ENCODE measurements around the gene NAT9.

DNA sequence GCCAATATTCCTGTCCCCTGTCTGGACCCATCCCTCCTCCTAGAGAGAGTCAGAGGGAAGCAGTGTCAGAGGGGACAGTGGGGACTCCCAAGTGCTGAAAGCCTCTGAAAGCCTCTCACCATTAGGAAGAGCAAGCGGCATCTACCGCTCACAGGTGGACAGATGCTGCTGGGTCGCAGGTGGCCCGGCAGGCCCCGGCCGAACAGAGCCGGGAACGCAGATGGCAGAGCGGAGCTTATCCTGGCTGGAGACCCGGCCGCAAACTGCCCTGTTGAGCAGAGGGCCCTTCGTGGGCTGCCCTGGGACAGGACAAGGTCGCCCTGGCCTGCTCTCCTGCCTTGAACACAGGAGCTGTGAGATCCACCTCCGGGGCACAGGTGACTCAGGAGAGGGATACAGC lies 23.0 kb upstream of the NAT9 start:
- TF ChIP-seq POLR2AphosphoS5 (IDR thresholded peaks at IDR 0.05; ENCODE audit: low read depth) (no peak), EZH2 (IDR thresholded peaks at IDR 0.05; ENCODE audit: low read depth, unreplicated experiment) (no peak), NANOG (IDR thresholded peaks at IDR 0.05; ENCODE audit: borderline replicate concordance) (no peak), STAT1 (IDR thresholded peaks at IDR 0.05; ENCODE audit: unreplicated experiment) (no peak), EZH2phosphoT487 (IDR thresholded peaks at IDR 0.05; ENCODE audit: unreplicated experiment) (no peak), ZNF114 (CRISPR knock-in tag; IDR thresholded peaks at IDR 0.05) (no peak), CREB1 (CRISPR knock-in tag; IDR thresholded peaks at IDR 0.05; ENCODE audit: low read depth) (no peak), ZNF331 (CRISPR knock-in tag; IDR thresholded peaks at IDR 0.05; ENCODE audit: low read depth) (no peak)
- TF ChIP-seq, protein P1, sequence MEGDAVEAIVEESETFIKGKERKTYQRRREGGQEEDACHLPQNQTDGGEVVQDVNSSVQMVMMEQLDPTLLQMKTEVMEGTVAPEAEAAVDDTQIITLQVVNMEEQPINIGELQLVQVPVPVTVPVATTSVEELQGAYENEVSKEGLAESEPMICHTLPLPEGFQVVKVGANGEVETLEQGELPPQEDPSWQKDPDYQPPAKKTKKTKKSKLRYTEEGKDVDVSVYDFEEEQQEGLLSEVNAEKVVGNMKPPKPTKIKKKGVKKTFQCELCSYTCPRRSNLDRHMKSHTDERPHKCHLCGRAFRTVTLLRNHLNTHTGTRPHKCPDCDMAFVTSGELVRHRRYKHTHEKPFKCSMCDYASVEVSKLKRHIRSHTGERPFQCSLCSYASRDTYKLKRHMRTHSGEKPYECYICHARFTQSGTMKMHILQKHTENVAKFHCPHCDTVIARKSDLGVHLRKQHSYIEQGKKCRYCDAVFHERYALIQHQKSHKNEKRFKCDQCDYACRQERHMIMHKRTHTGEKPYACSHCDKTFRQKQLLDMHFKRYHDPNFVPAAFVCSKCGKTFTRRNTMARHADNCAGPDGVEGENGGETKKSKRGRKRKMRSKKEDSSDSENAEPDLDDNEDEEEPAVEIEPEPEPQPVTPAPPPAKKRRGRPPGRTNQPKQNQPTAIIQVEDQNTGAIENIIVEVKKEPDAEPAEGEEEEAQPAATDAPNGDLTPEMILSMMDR (conservative IDR thresholded peaks at IDR 0.05; ENCODE audit: low read depth in 2 of 2), result no peak
- TF ChIP-seq, protein P2, sequence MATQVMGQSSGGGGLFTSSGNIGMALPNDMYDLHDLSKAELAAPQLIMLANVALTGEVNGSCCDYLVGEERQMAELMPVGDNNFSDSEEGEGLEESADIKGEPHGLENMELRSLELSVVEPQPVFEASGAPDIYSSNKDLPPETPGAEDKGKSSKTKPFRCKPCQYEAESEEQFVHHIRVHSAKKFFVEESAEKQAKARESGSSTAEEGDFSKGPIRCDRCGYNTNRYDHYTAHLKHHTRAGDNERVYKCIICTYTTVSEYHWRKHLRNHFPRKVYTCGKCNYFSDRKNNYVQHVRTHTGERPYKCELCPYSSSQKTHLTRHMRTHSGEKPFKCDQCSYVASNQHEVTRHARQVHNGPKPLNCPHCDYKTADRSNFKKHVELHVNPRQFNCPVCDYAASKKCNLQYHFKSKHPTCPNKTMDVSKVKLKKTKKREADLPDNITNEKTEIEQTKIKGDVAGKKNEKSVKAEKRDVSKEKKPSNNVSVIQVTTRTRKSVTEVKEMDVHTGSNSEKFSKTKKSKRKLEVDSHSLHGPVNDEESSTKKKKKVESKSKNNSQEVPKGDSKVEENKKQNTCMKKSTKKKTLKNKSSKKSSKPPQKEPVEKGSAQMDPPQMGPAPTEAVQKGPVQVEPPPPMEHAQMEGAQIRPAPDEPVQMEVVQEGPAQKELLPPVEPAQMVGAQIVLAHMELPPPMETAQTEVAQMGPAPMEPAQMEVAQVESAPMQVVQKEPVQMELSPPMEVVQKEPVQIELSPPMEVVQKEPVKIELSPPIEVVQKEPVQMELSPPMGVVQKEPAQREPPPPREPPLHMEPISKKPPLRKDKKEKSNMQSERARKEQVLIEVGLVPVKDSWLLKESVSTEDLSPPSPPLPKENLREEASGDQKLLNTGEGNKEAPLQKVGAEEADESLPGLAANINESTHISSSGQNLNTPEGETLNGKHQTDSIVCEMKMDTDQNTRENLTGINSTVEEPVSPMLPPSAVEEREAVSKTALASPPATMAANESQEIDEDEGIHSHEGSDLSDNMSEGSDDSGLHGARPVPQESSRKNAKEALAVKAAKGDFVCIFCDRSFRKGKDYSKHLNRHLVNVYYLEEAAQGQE (IDR thresholded peaks at IDR 0.05; ENCODE audit: unreplicated experiment), result no peak
